ENCODE data around the gene DUSP19. TPM values are rescaled to one million over a fixed set of nuclear protein-coding genes. Genes with fewer than 3 reads are reported as not detected.

DUSP19 gene
- total RNA-seq, 4 donors from 2014 or later = 1.3 to 3.8 (median 2.0) TPM

DNA sequence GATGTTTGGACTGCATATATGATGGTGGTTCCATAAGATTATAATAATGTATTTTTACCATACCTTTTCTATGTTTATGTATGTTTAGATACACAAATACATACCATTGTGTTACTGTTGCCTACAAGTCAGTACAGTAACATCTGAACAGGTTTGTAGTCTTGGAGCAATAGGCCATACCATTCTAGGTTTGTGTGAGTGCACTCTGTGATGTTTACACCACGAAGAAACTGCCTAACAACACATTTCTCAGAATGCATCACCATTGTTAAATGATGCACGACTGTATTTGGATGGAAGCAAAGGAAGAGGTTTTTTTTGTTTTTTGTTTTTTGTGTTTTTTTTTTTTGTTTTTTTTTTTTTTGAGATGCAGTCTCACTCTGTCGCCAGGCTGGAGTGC lies 9.5 kb downstream of the DUSP19 start:
- no peaks in the 10 kb centered on the region for H3K9me3 ChIP-seq
- no peaks in the 10 kb centered on the region for H3K27me3 ChIP-seq
- 87% methylated on average over 3 of the region's 3 CpGs for WGBS
- TF ChIP-seq POLR2A (IDR thresholded peaks at IDR 0.05) (no peak), POLR2AphosphoS5 (IDR thresholded peaks at IDR 0.05) (no peak), CTCF (IDR thresholded peaks at IDR 0.05) (no peak), EP300 (IDR thresholded peaks at IDR 0.05) (no peak)
- no peaks in the 10 kb centered on the region for H3K36me3 ChIP-seq
- no peak overlapping the region for H3K4me3 ChIP-seq
- DNase-seq (ENCODE audit: low spot score in 2 of 2) = no peak
- no peaks in the 10 kb centered on the region for H3K4me1 ChIP-seq
- no peak overlapping the region for H3K27ac ChIP-seq

GRCh38 chr2:183089192-183089851 lies 10.8 kb downstream of the DUSP19 start:
- no peaks in the 10 kb centered on the region for H3K4me1 ChIP-seq
- 94% methylated on average over 6 of the region's 6 CpGs for WGBS
- H3K27me3 ChIP-seq = no peaks in the 10 kb centered on the region
- H3K27ac ChIP-seq = no peak overlapping the region
- H3K9me3 ChIP-seq = no peaks in the 10 kb centered on the region
- TF ChIP-seq POLR2AphosphoS5 (IDR thresholded peaks at IDR 0.05) (no peak), POLR2A (IDR thresholded peaks at IDR 0.05) (no peak), CTCF (IDR thresholded peaks at IDR 0.05) (no peak), EP300 (IDR thresholded peaks at IDR 0.05) (no peak)
- H3K36me3 ChIP-seq = no peaks in the 10 kb centered on the region
- no peak for DNase-seq (ENCODE audit: low spot score in 2 of 2)
- no peak overlapping the region for H3K4me3 ChIP-seq

GRCh38 chr2:183091318-183091953 lies 12.9 kb downstream of the DUSP19 start:
- Histone ChIP-seq H3K4me3 (no peak overlapping the region), H3K4me1 (no peaks in the 10 kb centered on the region), H3K27me3 (no peaks in the 10 kb centered on the region), H3K9me3 (no peaks in the 10 kb centered on the region), H3K27ac (no peak overlapping the region), H3K36me3 (no peaks in the 10 kb centered on the region)
- 91% methylated on average over 7 of the region's 7 CpGs for WGBS
- no peak for TF ChIP-seq EP300 (IDR thresholded peaks at IDR 0.05)
- DNase-seq (ENCODE audit: low spot score in 2 of 2) = no peak

GRCh38 chr2:183091954-183092345 lies 13.4 kb downstream of the DUSP19 start:
- no peaks in the 10 kb centered on the region for H3K27me3 ChIP-seq
- no peaks in the 10 kb centered on the region for H3K4me1 ChIP-seq
- H3K36me3 ChIP-seq = no peaks in the 10 kb centered on the region
- H3K4me3 ChIP-seq = no peak overlapping the region
- TF ChIP-seq CTCF (IDR thresholded peaks at IDR 0.05) (no peak), POLR2AphosphoS5 (IDR thresholded peaks at IDR 0.05) (no peak), EP300 (IDR thresholded peaks at IDR 0.05) (no peak), POLR2A (IDR thresholded peaks at IDR 0.05) (no peak)
- H3K27ac ChIP-seq = no peak overlapping the region
- H3K9me3 ChIP-seq = no peaks in the 10 kb centered on the region
- no peak for DNase-seq (ENCODE audit: low spot score in 2 of 2)
- WGBS = 95% methylated on average over 2 of the region's 2 CpGs

DNA sequence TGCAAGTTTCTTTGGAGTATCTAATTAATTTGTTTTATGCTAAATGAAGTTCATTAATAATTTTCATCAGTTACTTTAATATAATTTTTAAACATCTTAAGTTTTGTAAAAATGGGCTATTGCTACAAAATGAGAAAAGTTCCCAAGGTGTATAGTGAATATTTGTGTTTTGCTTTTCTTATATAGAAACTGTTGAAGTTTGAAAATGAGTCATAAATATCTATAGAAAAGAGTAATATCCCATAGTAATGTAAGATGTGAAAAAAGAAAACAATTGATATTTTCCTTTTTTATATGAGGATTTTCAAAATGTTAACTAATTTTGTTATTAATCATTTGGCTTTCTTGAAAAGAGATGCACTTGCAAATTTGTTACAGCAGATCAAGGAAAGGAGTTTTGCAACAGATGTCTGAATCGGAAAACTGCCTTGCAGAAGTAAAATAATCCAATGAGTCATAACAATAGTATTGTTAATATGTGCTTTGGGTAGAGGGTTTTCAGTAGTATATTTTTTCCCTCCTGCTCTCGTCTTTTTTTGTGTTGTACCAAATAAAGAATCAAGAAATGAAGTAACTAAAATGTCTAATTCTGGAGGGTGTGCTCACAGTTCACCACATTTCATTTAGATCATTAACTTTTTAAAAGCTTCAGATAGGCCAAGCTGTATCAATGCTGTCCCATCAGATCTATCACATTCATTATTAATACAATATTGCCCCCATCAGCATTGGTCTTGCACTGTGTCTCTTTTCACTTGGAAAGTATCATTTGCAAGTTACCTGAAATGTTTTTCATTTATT lies 15.5 kb downstream of the DUSP19 start:
- H3K4me3 ChIP-seq = no peak overlapping the region
- 44% methylated on average over 2 of the region's 2 CpGs for WGBS
- H3K27me3 ChIP-seq = no peaks in the 10 kb centered on the region
- no peak for DNase-seq (ENCODE audit: low spot score in 2 of 2)
- no peak overlapping the region for H3K27ac ChIP-seq
- no peaks in the 10 kb centered on the region for H3K9me3 ChIP-seq
- no peaks in the 10 kb centered on the region for H3K36me3 ChIP-seq
- TF ChIP-seq POLR2A (IDR thresholded peaks at IDR 0.05) = no peak
- no peak for TF ChIP-seq EP300 (IDR thresholded peaks at IDR 0.05)
- TF ChIP-seq CTCF (IDR thresholded peaks at IDR 0.05) = no peak
- no peak for TF ChIP-seq POLR2AphosphoS5 (IDR thresholded peaks at IDR 0.05)
- H3K4me1 ChIP-seq = no peaks in the 10 kb centered on the region
